GM18519 (cell line): ENCODE measurements around the gene FGF14.

Experiments used
- ATAC-seq: cut with Tn5 transposase; IDR thresholded peaks from one replicate; pipeline ENCODE4 v1.9.1; 2021; ENCODE audit warnings: mild to moderate bottlenecking, moderate library complexity; ENCODE audit not compliant: unreplicated experiment, low FRiP score

Gene FGF14

GRCh38 chr13:102198418-102199311, 203.2 kb downstream of the FGF14 start:
- ATAC-seq = no peak

DNA sequence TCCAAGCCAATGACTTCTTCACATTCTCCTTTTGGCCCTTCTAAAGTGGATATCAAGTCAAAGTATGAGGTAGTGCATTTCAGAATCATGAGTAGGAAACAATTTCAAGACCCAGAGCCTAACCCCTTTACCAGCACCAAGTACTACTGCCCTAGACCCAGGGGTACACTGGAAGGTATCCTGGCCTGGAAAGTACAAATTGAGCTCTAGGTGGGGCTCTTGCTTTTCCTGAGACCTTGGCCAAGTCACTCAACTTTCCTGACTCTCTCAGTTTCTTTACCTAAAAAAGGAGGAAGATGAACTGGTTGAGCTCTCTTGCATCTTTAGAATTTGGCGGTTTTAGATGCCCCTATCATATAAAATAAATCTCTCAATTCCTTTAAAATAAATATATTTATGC, 204.7 kb downstream of the FGF14 start:
- ATAC-seq = no peak

- no peak for ATAC-seq
These were observed 206.0 kb downstream of the FGF14 start for GRCh38 chr13:102195566-102196462.

GRCh38 chr13:102192858-102193257, 209.0 kb downstream of the FGF14 start:
- ATAC-seq = no peak

DNA sequence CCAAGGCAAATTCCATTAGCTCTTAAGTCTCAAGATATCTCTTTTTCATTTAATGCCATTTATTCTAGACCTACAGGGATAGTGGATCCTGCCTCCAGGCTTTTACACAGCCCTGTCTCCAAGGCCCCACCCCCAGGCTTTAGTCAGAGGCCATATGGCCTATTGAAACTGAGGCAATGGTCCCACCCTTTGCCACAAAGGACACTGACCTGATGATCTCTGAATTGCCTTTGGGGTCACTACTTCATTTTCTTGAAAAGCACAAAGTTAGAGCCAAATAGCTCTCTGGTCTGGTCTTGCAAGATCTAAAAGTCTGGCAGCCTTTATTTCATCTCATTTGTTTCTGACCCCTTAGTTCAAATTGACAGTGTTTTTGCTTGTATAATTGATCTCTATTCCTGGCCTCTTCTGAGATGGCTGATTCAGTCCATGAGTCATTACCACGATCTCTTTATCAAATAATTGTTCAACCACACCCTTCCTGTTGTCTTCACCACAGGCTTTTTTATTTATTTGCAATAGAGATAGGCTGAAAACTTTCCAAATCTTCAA, 209.8 kb downstream of the FGF14 start:
- ATAC-seq = no peak

DNA sequence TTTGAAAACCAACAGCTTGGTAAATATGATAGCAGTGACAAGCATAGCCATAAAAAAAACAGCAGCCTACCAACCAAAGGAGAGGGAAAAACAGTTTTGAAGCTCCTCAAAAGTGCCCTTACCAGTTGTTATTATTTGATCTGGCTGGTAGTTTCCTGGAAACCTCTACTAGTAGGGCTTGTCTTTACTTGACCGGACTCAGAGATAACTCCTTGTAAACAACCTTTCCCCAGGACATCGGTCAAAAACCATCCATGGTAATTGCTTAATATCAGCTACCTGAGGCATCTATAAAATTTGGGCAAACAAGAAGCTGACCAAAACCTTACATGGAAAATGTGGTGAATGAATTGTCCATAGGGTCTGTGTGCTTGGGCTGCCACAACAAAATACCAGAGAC, 210.9 kb downstream of the FGF14 start:
- no peak for ATAC-seq

- no peak for ATAC-seq
These were observed 214.5 kb downstream of the FGF14 start for GRCh38 chr13:102187313-102187712.

DNA sequence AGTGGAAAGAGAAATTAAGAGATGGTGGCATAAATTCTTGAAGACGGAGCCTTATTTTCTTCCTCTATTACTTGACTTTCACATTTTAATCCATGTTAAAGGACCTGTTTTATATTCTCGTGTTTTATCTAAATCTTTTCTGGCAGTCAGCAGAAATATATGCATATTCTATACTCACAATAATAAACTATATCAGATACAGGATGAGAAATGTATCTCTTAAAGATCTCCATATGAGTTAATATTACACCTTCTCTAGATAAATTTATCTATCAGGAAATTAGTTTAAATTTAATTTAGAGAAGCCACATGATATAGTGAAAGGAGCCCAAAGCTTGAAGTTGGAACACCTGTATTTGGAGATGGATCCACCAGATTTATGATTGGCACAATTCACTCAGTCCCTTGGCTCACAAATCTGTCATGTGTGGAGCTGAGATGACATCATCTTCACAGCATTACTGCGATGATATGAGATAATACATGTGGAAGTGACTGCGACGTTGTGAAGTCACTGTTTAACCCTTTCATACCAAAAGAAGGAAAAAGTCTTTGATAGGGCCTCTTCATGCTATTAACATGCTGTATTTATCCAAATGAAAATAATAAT, 216.4 kb downstream of the FGF14 start:
- ATAC-seq = no peak

DNA sequence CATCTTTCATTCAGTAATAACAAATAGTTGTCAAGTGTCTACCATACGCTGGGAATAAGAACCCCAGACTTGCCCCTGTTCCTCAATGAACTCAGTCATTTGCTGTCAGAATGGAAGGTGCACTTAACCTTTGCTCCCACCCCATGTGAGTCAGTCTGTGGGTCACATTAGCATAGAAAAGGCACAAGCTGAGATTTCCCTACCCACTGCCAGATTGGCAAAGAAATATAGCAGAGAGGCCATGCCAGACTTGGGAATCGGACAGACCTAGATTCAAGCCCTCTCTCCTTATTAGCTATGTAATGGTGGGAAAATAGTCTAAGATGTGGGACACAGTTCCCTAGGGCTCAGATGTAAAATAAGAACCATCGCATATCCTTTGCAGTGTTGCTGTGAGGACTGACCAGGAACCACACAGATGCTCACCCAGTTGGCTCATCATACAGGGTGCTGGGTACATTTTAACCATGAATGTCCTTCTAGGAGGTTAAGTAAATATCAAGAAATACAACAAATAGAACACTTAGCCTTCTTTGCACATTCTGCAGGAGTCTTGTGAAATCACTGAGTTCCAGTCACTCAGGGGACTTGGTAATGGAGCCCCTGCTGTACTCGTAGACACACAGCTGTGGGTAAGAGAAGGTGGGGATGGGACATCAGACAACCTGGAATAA, 218.2 kb downstream of the FGF14 start:
- ATAC-seq = no peak

DNA sequence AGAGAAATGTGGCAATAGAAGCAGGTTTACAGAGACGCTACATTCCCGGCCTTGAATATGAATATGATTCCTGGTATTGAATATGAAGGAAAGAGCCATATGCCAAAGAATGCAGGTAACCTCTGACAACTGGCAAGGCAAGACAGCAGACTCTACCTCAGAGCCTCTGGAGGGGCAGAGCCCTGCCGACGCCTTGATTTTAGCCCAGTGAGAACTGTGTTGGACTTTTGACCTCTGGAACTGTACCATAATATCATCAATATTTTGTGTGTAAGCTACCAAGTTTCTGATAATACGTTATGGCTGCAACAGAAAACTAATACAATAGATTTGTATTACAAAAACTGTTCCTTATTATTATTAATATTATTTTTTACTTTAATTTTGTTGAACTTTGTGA, 219.7 kb downstream of the FGF14 start:
- ATAC-seq = no peak

- no peak for ATAC-seq
These were observed 224.4 kb downstream of the FGF14 start for GRCh38 chr13:102177431-102177830.

GRCh38 chr13:102176846-102177245, 225.0 kb downstream of the FGF14 start:
- no peak for ATAC-seq

DNA sequence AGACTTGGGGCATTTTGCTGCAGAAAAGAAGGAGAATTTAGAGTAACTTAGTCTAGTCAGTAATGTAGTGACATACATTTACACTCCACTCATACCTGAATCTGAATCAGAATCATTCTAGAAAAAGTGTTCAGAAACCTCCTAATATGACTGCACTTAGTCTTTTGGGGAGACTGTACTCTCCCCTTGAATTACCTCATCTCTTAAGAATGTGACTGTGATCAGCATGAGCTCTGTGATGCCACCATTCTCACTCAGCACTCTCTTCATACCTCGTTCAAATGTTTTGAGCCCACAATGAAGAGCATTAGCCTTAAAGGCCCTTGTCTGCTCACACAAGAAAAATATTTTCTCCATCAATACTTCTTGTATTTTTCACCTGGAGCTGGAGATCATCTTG, 229.4 kb downstream of the FGF14 start:
- no peak for ATAC-seq

GRCh38 chr13:102170305-102170704, 231.5 kb downstream of the FGF14 start:
- ATAC-seq = no peak

DNA sequence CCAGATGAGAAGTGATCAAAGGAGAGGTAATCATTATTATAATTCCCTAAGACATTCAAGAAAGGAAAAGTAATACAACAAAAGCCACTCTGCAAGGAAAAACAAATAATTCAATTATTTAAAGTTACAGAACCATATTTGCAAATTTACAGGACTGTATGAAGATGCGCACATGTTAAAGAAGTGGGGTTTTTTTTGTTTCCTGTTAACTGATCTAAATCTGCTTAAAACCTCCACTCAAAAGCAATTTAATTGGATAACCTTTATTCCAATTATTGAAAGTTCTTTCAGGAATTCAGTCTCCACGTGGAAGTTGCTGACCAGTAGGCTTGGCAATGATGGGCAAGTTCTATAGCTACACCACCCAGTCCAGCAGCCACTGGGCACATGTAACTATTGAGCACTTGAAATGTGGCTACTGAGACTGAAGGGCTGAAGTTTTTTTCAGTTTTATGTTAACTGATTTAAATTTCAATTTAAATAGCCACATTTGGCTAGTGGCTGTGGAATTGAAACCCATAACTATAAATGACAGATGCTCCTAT, 232.3 kb downstream of the FGF14 start:
- no peak for ATAC-seq

- no peak for ATAC-seq
These were observed 249.1 kb downstream of the FGF14 start for GRCh38 chr13:102152790-102153189.

DNA sequence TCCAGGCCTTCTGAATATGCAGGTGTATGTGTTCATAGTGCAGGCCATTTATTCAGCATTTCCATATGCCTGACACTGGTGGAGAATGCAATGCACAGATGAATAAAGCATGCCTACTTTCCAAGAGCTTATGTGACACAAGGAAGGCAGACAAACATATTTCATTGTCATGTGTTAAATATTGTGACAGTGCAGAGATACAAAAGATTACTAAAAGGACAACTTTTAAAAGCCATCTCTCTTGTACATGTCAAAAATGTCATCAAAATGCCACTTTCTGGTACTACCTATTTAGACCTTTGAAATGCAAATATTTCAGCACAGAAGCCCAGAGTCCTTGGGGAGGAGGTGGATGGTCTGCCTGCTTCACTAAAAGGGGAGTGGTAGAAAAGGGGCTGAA, 254.5 kb downstream of the FGF14 start:
- ATAC-seq = no peak

GRCh38 chr13:102145750-102146149, 256.1 kb downstream of the FGF14 start:
- ATAC-seq = no peak

DNA sequence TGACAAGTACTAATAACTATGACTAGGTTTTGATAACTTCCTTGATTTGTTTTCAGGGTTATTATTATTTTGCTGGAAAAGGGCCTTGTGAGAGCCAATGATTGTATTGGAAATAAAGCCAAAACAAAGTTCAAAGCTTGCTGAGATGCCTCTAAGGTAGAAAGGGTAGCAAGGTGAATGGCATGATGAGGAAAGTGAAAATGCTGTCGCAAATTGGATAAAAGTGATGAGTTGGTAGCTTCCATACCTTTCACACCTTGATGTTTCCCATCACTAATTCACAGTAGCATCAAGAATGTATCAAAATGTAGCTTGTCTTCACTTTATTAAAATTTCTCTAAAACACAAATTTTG, 259.4 kb downstream of the FGF14 start:
- ATAC-seq = no peak
